GM12878 (cell line): Measurements from ENCODE around the gene HAVCR1.

Source experiments
- CEBPB ChIP-seq, 2 experiments: fragments of 150-350 bp in 1 of 2; IDR thresholded peaks; 2 replicates each; pipeline ENCODE4 v1.6.1; 2012 to 2014; ENCODE audit warnings: low read depth in 2 of 2, low read length in 2 of 2, borderline replicate concordance in 1 of 2, inconsistent platforms in 1 of 2
- POLR2A ChIP-seq: IDR thresholded peaks from 2 replicates; pipeline ENCODE4 v1.6.1; 2011; ENCODE audit warnings: low read depth, mild to moderate bottlenecking, low read length
- TF ChIP-seq, protein P1 (sequence below): fragments of 450-650 bp; IDR thresholded peaks from 2 replicates; pipeline ENCODE4 v1.6.1; 2017; ENCODE audit warnings: mild to moderate bottlenecking, moderate library complexity
- TF ChIP-seq, protein P2 (sequence below): fragments of 450-650 bp; formaldehyde crosslinking; IDR thresholded peaks from 2 replicates; pipeline ENCODE4 v1.4.0; 2022; ENCODE audit warnings: mild to moderate bottlenecking, moderate library complexity
- TF ChIP-seq, protein P3 (sequence below), 3 experiments: IDR thresholded peaks in 2 of 3; conservative IDR thresholded peaks in 1 of 3; 2 replicates each; pipeline ENCODE4 v1.5.1; 2011; ENCODE audit warnings: low read depth in 3 of 3, low read length in 3 of 3, mild to moderate bottlenecking in 3 of 3, control low read depth in 2 of 3, moderate library complexity in 2 of 3, inconsistent platforms in 1 of 3, mixed read lengths in 1 of 3; ENCODE audit not compliant: control insufficient read depth in 2 of 3, insufficient read depth in 1 of 3; ENCODE audit errors: extremely low read depth in 1 of 3

DNA sequence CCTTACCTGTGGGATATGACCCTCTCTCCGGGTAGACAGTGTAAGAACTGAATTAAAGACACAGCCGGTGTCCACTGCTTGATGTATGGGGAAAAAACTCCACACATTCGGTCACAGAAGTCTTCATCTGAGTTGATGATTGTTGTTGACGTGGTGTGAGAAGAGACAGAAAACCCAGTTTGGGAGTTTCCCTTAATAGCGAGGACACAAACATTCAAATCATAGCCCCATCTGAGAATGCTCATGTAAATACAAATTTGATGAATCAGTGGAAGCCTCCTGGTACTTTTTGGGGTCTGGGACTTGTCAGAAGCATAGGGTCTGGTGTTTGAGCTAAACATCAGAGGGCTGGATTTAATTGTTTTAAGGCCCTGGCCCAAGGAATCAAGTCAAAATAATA, 11.0 kb downstream of the HAVCR1 start:
- TF ChIP-seq POLR2A: no peak
- TF ChIP-seq, protein P1, sequence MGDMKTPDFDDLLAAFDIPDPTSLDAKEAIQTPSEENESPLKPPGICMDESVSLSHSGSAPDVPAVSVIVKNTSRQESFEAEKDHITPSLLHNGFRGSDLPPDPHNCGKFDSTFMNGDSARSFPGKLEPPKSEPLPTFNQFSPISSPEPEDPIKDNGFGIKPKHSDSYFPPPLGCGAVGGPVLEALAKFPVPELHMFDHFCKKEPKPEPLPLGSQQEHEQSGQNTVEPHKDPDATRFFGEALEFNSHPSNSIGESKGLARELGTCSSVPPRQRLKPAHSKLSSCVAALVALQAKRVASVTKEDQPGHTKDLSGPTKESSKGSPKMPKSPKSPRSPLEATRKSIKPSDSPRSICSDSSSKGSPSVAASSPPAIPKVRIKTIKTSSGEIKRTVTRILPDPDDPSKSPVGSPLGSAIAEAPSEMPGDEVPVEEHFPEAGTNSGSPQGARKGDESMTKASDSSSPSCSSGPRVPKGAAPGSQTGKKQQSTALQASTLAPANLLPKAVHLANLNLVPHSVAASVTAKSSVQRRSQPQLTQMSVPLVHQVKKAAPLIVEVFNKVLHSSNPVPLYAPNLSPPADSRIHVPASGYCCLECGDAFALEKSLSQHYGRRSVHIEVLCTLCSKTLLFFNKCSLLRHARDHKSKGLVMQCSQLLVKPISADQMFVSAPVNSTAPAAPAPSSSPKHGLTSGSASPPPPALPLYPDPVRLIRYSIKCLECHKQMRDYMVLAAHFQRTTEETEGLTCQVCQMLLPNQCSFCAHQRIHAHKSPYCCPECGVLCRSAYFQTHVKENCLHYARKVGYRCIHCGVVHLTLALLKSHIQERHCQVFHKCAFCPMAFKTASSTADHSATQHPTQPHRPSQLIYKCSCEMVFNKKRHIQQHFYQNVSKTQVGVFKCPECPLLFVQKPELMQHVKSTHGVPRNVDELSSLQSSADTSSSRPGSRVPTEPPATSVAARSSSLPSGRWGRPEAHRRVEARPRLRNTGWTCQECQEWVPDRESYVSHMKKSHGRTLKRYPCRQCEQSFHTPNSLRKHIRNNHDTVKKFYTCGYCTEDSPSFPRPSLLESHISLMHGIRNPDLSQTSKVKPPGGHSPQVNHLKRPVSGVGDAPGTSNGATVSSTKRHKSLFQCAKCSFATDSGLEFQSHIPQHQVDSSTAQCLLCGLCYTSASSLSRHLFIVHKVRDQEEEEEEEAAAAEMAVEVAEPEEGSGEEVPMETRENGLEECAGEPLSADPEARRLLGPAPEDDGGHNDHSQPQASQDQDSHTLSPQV: no peak
- TF ChIP-seq, protein P2, sequence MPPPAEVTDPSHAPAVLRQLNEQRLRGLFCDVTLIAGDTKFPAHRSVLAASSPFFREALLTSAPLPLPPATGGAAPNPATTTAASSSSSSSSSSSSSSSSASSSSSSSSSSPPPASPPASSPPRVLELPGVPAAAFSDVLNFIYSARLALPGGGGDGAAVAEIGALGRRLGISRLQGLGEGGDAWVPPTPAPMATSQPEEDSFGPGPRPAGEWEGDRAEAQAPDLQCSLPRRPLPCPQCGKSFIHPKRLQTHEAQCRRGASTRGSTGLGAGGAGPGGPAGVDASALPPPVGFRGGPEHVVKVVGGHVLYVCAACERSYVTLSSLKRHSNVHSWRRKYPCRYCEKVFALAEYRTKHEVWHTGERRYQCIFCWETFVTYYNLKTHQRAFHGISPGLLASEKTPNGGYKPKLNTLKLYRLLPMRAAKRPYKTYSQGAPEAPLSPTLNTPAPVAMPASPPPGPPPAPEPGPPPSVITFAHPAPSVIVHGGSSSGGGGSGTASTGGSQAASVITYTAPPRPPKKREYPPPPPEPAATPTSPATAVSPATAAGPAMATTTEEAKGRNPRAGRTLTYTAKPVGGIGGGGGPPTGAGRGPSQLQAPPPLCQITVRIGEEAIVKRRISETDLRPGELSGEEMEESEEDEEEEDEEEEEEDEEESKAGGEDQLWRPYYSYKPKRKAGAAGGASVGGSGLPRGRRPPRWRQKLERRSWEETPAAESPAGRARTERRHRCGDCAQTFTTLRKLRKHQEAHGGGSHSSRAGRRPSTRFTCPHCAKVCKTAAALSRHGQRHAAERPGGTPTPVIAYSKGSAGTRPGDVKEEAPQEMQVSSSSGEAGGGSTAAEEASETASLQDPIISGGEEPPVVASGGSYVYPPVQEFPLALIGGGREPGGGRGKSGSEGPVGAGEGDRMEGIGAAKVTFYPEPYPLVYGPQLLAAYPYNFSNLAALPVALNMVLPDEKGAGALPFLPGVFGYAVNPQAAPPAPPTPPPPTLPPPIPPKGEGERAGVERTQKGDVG (CRISPR knock-in tag): no peak
- no peak for TF ChIP-seq CEBPB (IDR thresholded peaks at IDR 0.05; ENCODE audit: borderline replicate concordance in 1 of 2, low read depth in 2 of 2, low read length in 2 of 2)
- TF ChIP-seq, protein P3, sequence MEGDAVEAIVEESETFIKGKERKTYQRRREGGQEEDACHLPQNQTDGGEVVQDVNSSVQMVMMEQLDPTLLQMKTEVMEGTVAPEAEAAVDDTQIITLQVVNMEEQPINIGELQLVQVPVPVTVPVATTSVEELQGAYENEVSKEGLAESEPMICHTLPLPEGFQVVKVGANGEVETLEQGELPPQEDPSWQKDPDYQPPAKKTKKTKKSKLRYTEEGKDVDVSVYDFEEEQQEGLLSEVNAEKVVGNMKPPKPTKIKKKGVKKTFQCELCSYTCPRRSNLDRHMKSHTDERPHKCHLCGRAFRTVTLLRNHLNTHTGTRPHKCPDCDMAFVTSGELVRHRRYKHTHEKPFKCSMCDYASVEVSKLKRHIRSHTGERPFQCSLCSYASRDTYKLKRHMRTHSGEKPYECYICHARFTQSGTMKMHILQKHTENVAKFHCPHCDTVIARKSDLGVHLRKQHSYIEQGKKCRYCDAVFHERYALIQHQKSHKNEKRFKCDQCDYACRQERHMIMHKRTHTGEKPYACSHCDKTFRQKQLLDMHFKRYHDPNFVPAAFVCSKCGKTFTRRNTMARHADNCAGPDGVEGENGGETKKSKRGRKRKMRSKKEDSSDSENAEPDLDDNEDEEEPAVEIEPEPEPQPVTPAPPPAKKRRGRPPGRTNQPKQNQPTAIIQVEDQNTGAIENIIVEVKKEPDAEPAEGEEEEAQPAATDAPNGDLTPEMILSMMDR (IDR thresholded peaks at IDR 0.05 in 2 of 3, conservative IDR thresholded peaks at IDR 0.05 in 1 of 3; ENCODE audit: control insufficient read depth in 2 of 3, extremely low read depth in 1 of 3, insufficient read depth in 1 of 3, low read depth in 3 of 3, low read length in 3 of 3): no peak
